ENCODE data around the gene TRIM17. TPM values are rescaled to one million over a fixed set of nuclear protein-coding genes. Genes with fewer than 3 reads are reported as not detected.

The TRIM17 gene
- total and polyA plus RNA-seq, 2 experiments from 2014 or later = 0.86 to 1.1 TPM

DNA sequence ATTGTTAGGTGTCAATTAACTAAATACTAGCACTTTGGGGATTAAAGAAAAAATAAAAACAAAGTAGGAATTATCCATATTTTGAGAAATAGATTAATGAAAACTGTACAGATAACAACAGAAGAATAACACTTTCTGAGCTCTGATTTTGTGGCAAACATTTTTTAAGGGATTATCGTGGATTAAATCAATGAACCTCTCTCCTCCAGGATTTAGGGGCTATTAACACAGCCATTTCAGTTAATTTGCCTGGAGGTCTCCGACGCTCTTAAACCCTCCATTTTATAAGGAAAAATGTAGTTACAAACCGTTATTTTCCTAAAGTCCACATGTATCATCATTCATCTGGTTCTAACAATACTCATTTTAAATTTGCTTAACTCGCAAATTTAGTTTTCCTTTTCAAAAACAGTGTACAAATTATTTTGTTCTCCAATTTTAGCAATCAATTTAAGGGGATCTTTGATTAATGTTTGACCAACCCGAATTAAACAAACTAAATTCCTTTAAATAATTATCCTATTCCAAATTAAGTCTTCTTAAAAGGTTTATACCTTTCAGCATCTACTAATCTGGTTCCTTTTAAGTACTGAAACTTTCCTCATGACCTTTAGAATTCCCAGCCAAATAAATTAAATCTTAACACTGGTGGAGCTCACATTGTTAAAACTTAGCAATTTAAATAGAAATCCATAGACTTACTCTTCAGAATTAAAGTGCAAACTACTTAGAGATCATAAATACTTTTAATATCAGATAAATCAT, 39.8 kb upstream of the TRIM17 start:
- Mint-ChIP-seq H3K36me3 (ENCODE audit: low read depth) (peaks cover 5% of the 10 kb centered on the region; the same call in 2 of the 3 replicates), H3K4me1 (peaks cover 13% of the 10 kb centered on the region), H3K27ac (peak overlapping the region; percentile 96; the same call in 1 of the 2 replicates), H3K4me3 (peak overlapping the region; percentile 86), H3K27me3 (ENCODE audit: insufficient read depth, low read depth, poor library complexity) (peaks cover 37% of the 10 kb centered on the region), H3K9me3 (peaks cover 2% of the 10 kb centered on the region; the same call in 1 of the 3 replicates)
- no peak overlapping the region for H3K27ac ChIP-seq (ENCODE audit: low read depth)
- TF ChIP-seq STAT1 (IDR thresholded peaks at IDR 0.05; ENCODE audit: unreplicated experiment) (no peak), EZH2phosphoT487 (IDR thresholded peaks at IDR 0.05; ENCODE audit: unreplicated experiment) (no peak), CREB1 (CRISPR knock-in tag; IDR thresholded peaks at IDR 0.05; ENCODE audit: low read depth) (no peak), EZH2 (IDR thresholded peaks at IDR 0.05; ENCODE audit: low read depth, unreplicated experiment) (no peak), NANOG (IDR thresholded peaks at IDR 0.05; ENCODE audit: borderline replicate concordance) (no peak), JUNB (IDR thresholded peaks at IDR 0.05; ENCODE audit: unreplicated experiment) (no peak), ZNF331 (CRISPR knock-in tag; IDR thresholded peaks at IDR 0.05; ENCODE audit: low read depth) (no peak), POLR2AphosphoS5 (IDR thresholded peaks at IDR 0.05; ENCODE audit: low read depth) (no peak), ZNF114 (CRISPR knock-in tag; IDR thresholded peaks at IDR 0.05) (no peak)
- TF ChIP-seq, protein P1, sequence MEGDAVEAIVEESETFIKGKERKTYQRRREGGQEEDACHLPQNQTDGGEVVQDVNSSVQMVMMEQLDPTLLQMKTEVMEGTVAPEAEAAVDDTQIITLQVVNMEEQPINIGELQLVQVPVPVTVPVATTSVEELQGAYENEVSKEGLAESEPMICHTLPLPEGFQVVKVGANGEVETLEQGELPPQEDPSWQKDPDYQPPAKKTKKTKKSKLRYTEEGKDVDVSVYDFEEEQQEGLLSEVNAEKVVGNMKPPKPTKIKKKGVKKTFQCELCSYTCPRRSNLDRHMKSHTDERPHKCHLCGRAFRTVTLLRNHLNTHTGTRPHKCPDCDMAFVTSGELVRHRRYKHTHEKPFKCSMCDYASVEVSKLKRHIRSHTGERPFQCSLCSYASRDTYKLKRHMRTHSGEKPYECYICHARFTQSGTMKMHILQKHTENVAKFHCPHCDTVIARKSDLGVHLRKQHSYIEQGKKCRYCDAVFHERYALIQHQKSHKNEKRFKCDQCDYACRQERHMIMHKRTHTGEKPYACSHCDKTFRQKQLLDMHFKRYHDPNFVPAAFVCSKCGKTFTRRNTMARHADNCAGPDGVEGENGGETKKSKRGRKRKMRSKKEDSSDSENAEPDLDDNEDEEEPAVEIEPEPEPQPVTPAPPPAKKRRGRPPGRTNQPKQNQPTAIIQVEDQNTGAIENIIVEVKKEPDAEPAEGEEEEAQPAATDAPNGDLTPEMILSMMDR (conservative IDR thresholded peaks at IDR 0.05; ENCODE audit: low read depth in 2 of 2) = no peak
- TF ChIP-seq, protein P2, sequence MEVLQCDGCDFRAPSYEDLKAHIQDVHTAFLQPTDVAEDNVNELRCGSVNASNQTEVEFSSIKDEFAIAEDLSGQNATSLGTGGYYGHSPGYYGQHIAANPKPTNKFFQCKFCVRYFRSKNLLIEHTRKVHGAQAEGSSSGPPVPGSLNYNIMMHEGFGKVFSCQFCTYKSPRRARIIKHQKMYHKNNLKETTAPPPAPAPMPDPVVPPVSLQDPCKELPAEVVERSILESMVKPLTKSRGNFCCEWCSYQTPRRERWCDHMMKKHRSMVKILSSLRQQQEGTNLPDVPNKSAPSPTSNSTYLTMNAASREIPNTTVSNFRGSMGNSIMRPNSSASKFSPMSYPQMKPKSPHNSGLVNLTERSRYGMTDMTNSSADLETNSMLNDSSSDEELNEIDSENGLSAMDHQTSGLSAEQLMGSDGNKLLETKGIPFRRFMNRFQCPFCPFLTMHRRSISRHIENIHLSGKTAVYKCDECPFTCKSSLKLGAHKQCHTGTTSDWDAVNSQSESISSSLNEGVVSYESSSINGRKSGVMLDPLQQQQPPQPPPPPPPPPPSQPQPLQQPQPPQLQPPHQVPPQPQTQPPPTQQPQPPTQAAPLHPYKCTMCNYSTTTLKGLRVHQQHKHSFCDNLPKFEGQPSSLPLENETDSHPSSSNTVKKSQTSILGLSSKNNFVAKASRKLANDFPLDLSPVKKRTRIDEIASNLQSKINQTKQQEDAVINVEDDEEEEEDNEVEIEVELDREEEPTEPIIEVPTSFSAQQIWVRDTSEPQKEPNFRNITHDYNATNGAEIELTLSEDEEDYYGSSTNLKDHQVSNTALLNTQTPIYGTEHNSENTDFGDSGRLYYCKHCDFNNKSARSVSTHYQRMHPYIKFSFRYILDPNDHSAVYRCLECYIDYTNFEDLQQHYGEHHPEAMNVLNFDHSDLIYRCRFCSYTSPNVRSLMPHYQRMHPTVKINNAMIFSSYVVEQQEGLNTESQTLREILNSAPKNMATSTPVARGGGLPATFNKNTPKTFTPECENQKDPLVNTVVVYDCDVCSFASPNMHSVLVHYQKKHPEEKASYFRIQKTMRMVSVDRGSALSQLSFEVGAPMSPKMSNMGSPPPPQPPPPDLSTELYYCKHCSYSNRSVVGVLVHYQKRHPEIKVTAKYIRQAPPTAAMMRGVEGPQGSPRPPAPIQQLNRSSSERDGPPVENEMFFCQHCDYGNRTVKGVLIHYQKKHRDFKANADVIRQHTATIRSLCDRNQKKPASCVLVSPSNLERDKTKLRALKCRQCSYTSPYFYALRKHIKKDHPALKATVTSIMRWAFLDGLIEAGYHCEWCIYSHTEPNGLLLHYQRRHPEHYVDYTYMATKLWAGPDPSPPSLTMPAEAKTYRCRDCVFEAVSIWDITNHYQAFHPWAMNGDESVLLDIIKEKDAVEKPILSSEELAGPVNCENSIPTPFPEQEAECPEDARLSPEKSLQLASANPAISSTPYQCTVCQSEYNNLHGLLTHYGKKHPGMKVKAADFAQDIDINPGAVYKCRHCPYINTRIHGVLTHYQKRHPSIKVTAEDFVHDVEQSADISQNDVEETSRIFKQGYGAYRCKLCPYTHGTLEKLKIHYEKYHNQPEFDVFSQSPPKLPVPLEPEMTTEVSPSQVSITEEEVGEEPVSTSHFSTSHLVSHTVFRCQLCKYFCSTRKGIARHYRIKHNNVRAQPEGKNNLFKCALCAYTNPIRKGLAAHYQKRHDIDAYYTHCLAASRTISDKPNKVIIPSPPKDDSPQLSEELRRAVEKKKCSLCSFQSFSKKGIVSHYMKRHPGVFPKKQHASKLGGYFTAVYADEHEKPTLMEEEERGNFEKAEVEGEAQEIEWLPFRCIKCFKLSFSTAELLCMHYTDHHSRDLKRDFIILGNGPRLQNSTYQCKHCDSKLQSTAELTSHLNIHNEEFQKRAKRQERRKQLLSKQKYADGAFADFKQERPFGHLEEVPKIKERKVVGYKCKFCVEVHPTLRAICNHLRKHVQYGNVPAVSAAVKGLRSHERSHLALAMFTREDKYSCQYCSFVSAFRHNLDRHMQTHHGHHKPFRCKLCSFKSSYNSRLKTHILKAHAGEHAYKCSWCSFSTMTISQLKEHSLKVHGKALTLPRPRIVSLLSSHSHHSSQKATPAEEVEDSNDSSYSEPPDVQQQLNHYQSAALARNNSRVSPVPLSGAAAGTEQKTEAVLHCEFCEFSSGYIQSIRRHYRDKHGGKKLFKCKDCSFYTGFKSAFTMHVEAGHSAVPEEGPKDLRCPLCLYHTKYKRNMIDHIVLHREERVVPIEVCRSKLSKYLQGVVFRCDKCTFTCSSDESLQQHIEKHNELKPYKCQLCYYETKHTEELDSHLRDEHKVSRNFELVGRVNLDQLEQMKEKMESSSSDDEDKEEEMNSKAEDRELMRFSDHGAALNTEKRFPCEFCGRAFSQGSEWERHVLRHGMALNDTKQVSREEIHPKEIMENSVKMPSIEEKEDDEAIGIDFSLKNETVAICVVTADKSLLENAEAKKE (CRISPR knock-in tag; IDR thresholded peaks at IDR 0.05) = no peak
- TF ChIP-seq, protein P3, sequence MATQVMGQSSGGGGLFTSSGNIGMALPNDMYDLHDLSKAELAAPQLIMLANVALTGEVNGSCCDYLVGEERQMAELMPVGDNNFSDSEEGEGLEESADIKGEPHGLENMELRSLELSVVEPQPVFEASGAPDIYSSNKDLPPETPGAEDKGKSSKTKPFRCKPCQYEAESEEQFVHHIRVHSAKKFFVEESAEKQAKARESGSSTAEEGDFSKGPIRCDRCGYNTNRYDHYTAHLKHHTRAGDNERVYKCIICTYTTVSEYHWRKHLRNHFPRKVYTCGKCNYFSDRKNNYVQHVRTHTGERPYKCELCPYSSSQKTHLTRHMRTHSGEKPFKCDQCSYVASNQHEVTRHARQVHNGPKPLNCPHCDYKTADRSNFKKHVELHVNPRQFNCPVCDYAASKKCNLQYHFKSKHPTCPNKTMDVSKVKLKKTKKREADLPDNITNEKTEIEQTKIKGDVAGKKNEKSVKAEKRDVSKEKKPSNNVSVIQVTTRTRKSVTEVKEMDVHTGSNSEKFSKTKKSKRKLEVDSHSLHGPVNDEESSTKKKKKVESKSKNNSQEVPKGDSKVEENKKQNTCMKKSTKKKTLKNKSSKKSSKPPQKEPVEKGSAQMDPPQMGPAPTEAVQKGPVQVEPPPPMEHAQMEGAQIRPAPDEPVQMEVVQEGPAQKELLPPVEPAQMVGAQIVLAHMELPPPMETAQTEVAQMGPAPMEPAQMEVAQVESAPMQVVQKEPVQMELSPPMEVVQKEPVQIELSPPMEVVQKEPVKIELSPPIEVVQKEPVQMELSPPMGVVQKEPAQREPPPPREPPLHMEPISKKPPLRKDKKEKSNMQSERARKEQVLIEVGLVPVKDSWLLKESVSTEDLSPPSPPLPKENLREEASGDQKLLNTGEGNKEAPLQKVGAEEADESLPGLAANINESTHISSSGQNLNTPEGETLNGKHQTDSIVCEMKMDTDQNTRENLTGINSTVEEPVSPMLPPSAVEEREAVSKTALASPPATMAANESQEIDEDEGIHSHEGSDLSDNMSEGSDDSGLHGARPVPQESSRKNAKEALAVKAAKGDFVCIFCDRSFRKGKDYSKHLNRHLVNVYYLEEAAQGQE (IDR thresholded peaks at IDR 0.05; ENCODE audit: unreplicated experiment) = no peak
- TF ChIP-seq, protein P4, sequence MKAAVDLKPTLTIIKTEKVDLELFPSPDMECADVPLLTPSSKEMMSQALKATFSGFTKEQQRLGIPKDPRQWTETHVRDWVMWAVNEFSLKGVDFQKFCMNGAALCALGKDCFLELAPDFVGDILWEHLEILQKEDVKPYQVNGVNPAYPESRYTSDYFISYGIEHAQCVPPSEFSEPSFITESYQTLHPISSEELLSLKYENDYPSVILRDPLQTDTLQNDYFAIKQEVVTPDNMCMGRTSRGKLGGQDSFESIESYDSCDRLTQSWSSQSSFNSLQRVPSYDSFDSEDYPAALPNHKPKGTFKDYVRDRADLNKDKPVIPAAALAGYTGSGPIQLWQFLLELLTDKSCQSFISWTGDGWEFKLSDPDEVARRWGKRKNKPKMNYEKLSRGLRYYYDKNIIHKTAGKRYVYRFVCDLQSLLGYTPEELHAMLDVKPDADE (IDR thresholded peaks at IDR 0.05) = no peak
- 0 out of 2 replicates have a peak, but pooled peaks cover 4% of the 10 kb centered on the region for H3F3A ChIP-seq (replicated peaks; ENCODE audit: low read depth)
- H4K20me1 ChIP-seq (replicated peaks; ENCODE audit: insufficient read depth) = peaks cover 20% of the 10 kb centered on the region
- peak overlapping the region; percentile 61 for H3K4me3 ChIP-seq
- no peak for DNase-seq (ENCODE audit: low spot score)
- H2AFZ ChIP-seq = no peak overlapping the region
- peaks cover 19% of the 10 kb centered on the region for H3K79me2 ChIP-seq (replicated peaks; ENCODE audit: insufficient read depth)
- H3K27me3 ChIP-seq (ENCODE audit: insufficient read depth) = peaks cover 23% of the 10 kb centered on the region; the same call in 1 of the 2 replicates
- peaks cover 7% of the 10 kb centered on the region; the same call in 1 of the 2 replicates for H3K4me1 ChIP-seq (ENCODE audit: insufficient read depth)
- peak overlapping the region; percentile 89 for H3K4me2 ChIP-seq
- no peaks in the 10 kb centered on the region for H3K36me3 ChIP-seq (ENCODE audit: insufficient read depth)
- H3K9me2 ChIP-seq (ENCODE audit: insufficient read depth) = no peaks in the 10 kb centered on the region
- no peak for ATAC-seq
